K562 (cell line): ENCODE measurements around the gene NDUFB1. TPM values are rescaled to one million over a fixed set of nuclear protein-coding genes. Genes with fewer than 3 reads are reported as not detected.

Experiments
- ARNT ChIP-seq, 2 experiments: fragments of 450-650 bp; IDR thresholded peaks; 2 replicates each; pipeline ENCODE4 v1.6.1; 2016; ENCODE audit warnings: mild to moderate bottlenecking in 1 of 2
- ATF7 ChIP-seq: fragments of 450-650 bp; IDR thresholded peaks from 2 replicates; pipeline ENCODE4 v1.7.1; 2014; ENCODE audit warnings: mild to moderate bottlenecking, moderate library complexity
- CREB1 ChIP-seq, 2 experiments: sonication (generic) in 1 of 2; formaldehyde crosslinking in 1 of 2; IDR thresholded peaks; 2 replicates each; pipeline versions ENCODE4 v1.6.1 to v1.8.0; 2012 to 2022; ENCODE audit warnings: inconsistent platforms in 1 of 2, mild to moderate bottlenecking in 1 of 2, missing genetic modification reagents in 1 of 2, moderate library complexity in 1 of 2
- FUS ChIP-seq: fragments of 200-400 bp; formaldehyde crosslinking; optimal IDR thresholded peaks from 2 replicates; pipeline ENCODE3; 2017; ENCODE audit warnings: low read depth, low read length
- KHSRP ChIP-seq: fragments of 450-650 bp; IDR thresholded peaks from 2 replicates; pipeline ENCODE4 v1.6.1; 2017
- RBM39 ChIP-seq: fragments of 200-400 bp; formaldehyde crosslinking; optimal IDR thresholded peaks from 2 replicates; pipeline ENCODE3; 2018; ENCODE audit warnings: low read depth, low read length
- SAP30 ChIP-seq: fragments of 200-600 bp; sonication (generic); IDR thresholded peaks from 2 replicates; pipeline ENCODE4 v1.6.1; 2012; ENCODE audit warnings: borderline replicate concordance, low read depth, mild to moderate bottlenecking, moderate library complexity, low read length, control low read depth, inconsistent platforms; ENCODE audit not compliant: insufficient read depth, poor library complexity, severe bottlenecking
- SMARCA5 ChIP-seq: fragments of 450-650 bp; IDR thresholded peaks from 2 replicates; pipeline ENCODE4 v1.6.1; 2016
- TARDBP ChIP-seq: fragments of 450-650 bp; IDR thresholded peaks from 2 replicates; pipeline ENCODE4 v1.6.1; 2016
- TCF3 ChIP-seq: sonication (generic); formaldehyde crosslinking; IDR thresholded peaks from 2 replicates; pipeline ENCODE4 v1.4.0; 2020; ENCODE audit warnings: mild to moderate bottlenecking, missing genetic modification reagents
- TEAD2 ChIP-seq: fragments of 450-650 bp; IDR thresholded peaks from 2 replicates; pipeline ENCODE4 v1.6.1; 2016; ENCODE audit warnings: missing genetic modification characterization, control low read depth, missing compliant biosample characterization
- ZNF124 ChIP-seq: sonication (generic); formaldehyde crosslinking; IDR thresholded peaks from 2 replicates; pipeline ENCODE4 v1.8.1; 2022; ENCODE audit warnings: missing genetic modification reagents
- ZNF41 ChIP-seq: fragments of 250-450 bp; sonication (Bioruptor Pico); conservative IDR thresholded peaks from 2 replicates; pipeline ENCODE4 v1.4.0; 2020; ENCODE audit warnings: mild to moderate bottlenecking
- polyA plus RNA-seq, 8 experiments: library from polyadenylated mRNA; depleted of rRNA in 4 of 8; stranded (reverse) in 5 of 8; unstranded in 3 of 8; fragments of >200 nt; fragmentation: Nextera tagmentation in 2 of 8; fragmentation: Illumina TruSeq in 1 of 8; extraction: Ambion mirVana in 2 of 8; extraction: Trizol in 1 of 8; gene quantifications; 2 replicates each; pipeline versions ENCODE4 v1.2.1 to v1.2.3, GENCODE V29; 2011 to 2014; ENCODE audit warnings: inconsistent platforms in 1 of 8, missing spikeins in 1 of 8
- total RNA-seq, 7 experiments: library from RNA; depleted of rRNA in 6 of 7; stranded (reverse); fragments of >200 nt in 6 of 7; fragmentation: Illumina TruSeq in 2 of 7; extraction: Trizol in 2 of 7; gene quantifications; 2 replicates each; pipeline versions ENCODE4 v1.2.1 to v1.2.3, GENCODE V29; 2011 to 2021; ENCODE audit warnings: low replicate concordance in 1 of 7
- TF ChIP-seq, protein P1 (sequence below): fragments of 450-650 bp; IDR thresholded peaks from 2 replicates; pipeline ENCODE4 v1.6.1; 2017; ENCODE audit warnings: antibody characterized with exemption
- TF ChIP-seq, protein P2 (sequence below): fragments of 450-650 bp; formaldehyde crosslinking; IDR thresholded peaks from 2 replicates; pipeline ENCODE4 v1.4.0; 2022; ENCODE audit warnings: mild to moderate bottlenecking, moderate library complexity
- TF ChIP-seq, protein P3 (sequence below): fragments of 450-650 bp; formaldehyde crosslinking; conservative IDR thresholded peaks from 2 replicates; pipeline ENCODE4 v1.4.0; 2022; ENCODE audit warnings: mild to moderate bottlenecking, missing genetic modification characterization
- TF ChIP-seq, protein P4 (sequence below): fragments of 450-650 bp; formaldehyde crosslinking; IDR thresholded peaks from 2 replicates; pipeline ENCODE4 v1.4.0; 2022; ENCODE audit warnings: missing genetic modification characterization
- TF ChIP-seq, protein P5 (sequence below): sonication (generic); formaldehyde crosslinking; IDR thresholded peaks from 2 replicates; pipeline ENCODE4 v1.8.1; 2023; ENCODE audit warnings: mild to moderate bottlenecking, missing genetic modification reagents

Gene NDUFB1
- total and polyA plus RNA-seq, 9 of the 15 experiments (the other 6 are each of a cell fraction or from before 2014, with no cell fraction given) = 102 to 767 (median 325) TPM

DNA sequence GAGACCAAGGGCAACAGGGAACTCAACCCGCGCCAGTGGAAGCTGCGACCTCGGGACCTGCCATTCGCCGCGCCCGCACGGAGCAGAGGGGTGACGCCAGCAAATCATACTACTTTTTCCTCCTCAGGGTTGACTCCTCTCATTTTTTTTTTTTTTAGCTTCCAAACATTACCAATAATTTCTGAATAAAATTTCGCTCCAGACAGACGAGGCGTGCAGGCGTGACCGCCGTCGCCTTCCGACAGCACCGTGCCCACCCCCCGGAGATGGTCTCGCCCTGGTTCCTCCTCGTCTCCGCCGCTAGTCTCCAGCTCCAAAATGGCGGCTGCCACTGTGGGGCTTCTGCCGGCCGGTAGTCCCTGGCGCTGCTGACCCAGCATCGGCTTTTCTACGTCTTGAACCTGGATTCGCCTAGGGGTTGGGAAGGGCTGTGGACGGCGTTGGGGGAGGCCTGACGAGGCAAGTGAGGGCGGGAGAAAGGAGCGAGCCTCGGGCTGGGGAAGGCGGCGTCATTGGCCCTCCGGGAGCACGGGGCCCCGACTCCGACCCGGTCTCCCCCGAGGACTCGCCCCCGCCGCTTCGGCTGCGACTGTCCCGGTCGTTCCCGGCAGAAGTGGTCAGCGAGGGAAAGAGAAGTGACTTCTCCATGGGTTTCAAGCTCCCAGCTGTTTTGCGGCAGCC, at the start of gene NDUFB1, which contains the start of gene CPSF2 (continued):
- TF ChIP-seq, protein P1, sequence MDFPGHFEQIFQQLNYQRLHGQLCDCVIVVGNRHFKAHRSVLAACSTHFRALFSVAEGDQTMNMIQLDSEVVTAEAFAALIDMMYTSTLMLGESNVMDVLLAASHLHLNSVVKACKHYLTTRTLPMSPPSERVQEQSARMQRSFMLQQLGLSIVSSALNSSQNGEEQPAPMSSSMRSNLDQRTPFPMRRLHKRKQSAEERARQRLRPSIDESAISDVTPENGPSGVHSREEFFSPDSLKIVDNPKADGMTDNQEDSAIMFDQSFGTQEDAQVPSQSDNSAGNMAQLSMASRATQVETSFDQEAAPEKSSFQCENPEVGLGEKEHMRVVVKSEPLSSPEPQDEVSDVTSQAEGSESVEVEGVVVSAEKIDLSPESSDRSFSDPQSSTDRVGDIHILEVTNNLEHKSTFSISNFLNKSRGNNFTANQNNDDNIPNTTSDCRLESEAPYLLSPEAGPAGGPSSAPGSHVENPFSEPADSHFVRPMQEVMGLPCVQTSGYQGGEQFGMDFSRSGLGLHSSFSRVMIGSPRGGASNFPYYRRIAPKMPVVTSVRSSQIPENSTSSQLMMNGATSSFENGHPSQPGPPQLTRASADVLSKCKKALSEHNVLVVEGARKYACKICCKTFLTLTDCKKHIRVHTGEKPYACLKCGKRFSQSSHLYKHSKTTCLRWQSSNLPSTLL = no peak
- TF ChIP-seq ZNF41 (no peak), KHSRP (no peak), TEAD2 (tag) (no peak), SMARCA5 (no peak), ARNT (IDR thresholded peaks at IDR 0.05) (peak in 1 of 2 experiments; percentile 42; a peak in 1 of 4 replicates), ZNF124 (CRISPR knock-in tag) (no peak), ATF7 (peak; percentile 100), TARDBP (no peak), RBM39 (no peak), FUS (no peak), CREB1 (IDR thresholded peaks at IDR 0.05) (peak; percentile 21; the same call in 1 of the 2 replicates), CREB1 (CRISPR knock-in tag; IDR thresholded peaks at IDR 0.05) (peak; percentile 62; the same call in 1 of the 2 replicates), TCF3 (CRISPR knock-in tag) (no peak), SAP30 (peak; percentile 72)
- TF ChIP-seq, protein P2, sequence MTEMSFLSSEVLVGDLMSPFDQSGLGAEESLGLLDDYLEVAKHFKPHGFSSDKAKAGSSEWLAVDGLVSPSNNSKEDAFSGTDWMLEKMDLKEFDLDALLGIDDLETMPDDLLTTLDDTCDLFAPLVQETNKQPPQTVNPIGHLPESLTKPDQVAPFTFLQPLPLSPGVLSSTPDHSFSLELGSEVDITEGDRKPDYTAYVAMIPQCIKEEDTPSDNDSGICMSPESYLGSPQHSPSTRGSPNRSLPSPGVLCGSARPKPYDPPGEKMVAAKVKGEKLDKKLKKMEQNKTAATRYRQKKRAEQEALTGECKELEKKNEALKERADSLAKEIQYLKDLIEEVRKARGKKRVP (CRISPR knock-in tag) = no peak
- TF ChIP-seq, protein P3, sequence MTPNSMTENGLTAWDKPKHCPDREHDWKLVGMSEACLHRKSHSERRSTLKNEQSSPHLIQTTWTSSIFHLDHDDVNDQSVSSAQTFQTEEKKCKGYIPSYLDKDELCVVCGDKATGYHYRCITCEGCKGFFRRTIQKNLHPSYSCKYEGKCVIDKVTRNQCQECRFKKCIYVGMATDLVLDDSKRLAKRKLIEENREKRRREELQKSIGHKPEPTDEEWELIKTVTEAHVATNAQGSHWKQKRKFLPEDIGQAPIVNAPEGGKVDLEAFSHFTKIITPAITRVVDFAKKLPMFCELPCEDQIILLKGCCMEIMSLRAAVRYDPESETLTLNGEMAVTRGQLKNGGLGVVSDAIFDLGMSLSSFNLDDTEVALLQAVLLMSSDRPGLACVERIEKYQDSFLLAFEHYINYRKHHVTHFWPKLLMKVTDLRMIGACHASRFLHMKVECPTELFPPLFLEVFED = no peak
- TF ChIP-seq, protein P4, sequence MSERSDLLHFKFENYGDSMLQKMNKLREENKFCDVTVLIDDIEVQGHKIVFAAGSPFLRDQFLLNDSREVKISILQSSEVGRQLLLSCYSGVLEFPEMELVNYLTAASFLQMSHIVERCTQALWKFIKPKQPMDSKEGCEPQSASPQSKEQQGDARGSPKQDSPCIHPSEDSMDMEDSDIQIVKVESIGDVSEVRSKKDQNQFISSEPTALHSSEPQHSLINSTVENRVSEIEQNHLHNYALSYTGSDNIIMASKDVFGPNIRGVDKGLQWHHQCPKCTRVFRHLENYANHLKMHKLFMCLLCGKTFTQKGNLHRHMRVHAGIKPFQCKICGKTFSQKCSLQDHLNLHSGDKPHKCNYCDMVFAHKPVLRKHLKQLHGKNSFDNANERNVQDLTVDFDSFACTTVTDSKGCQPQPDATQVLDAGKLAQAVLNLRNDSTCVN (CRISPR knock-in tag) = no peak
- TF ChIP-seq, protein P5, sequence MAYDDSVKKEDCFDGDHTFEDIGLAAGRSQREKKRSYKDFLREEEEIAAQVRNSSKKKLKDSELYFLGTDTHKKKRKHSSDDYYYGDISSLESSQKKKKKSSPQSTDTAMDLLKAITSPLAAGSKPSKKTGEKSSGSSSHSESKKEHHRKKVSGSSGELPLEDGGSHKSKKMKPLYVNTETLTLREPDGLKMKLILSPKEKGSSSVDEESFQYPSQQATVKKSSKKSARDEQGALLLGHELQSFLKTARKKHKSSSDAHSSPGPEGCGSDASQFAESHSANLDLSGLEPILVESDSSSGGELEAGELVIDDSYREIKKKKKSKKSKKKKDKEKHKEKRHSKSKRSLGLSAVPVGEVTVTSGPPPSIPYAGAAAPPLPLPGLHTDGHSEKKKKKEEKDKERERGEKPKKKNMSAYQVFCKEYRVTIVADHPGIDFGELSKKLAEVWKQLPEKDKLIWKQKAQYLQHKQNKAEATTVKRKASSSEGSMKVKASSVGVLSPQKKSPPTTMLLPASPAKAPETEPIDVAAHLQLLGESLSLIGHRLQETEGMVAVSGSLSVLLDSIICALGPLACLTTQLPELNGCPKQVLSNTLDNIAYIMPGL (CRISPR knock-in tag) = no peak; the same call in 1 of the 2 replicates
